HepG2 (cell line): Measurements from ENCODE around the gene BTG2. TPM values are rescaled to one million over a fixed set of nuclear protein-coding genes. Genes with fewer than 3 reads are reported as not detected.

Experiments
- ATF7-NPFF ChIP-seq: sonication (generic); formaldehyde crosslinking; IDR thresholded peaks from 2 replicates; pipeline ENCODE4 v1.8.1; 2023; ENCODE audit warnings: mild to moderate bottlenecking, low read depth, missing genetic modification reagents, moderate library complexity
- BORCS8-MEF2B ChIP-seq: sonication (generic); formaldehyde crosslinking; IDR thresholded peaks from 2 replicates; pipeline ENCODE4 v1.8.0; 2022; ENCODE audit warnings: mild to moderate bottlenecking, missing genetic modification reagents
- IRX3 ChIP-seq: sonication (generic); formaldehyde crosslinking; IDR thresholded peaks from 2 replicates; pipeline ENCODE4 v1.8.1; 2023; ENCODE audit warnings: mild to moderate bottlenecking, low read depth, missing genetic modification reagents, borderline replicate concordance
- KAT8 ChIP-seq: IDR thresholded peaks from 2 replicates; pipeline ENCODE4 v1.6.1; 2016; ENCODE audit warnings: missing genetic modification reagents, missing compliant biosample characterization
- PRMT3 ChIP-seq: sonication (generic); formaldehyde crosslinking; IDR thresholded peaks from 2 replicates; pipeline ENCODE4 v1.8.1; 2022; ENCODE audit warnings: low read depth, mild to moderate bottlenecking, moderate library complexity, missing genetic modification reagents, borderline replicate concordance
- RFXAP ChIP-seq: sonication (generic); formaldehyde crosslinking; IDR thresholded peaks from 2 replicates; pipeline ENCODE4 v1.4.0; 2020; ENCODE audit warnings: missing genetic modification reagents, borderline replicate concordance
- TAF1 ChIP-seq: sonication (generic); formaldehyde crosslinking; IDR thresholded peaks from 2 replicates; pipeline ENCODE4 v1.4.0; 2020; ENCODE audit warnings: missing genetic modification reagents
- TP53 ChIP-seq: sonication (generic); formaldehyde crosslinking; conservative IDR thresholded peaks from 2 replicates; pipeline ENCODE4 v1.4.0; 2020; ENCODE audit warnings: missing genetic modification reagents
- ZFP36L1 ChIP-seq: sonication (generic); formaldehyde crosslinking; IDR thresholded peaks from 2 replicates; pipeline ENCODE4 v1.8.0; 2022; ENCODE audit warnings: mild to moderate bottlenecking, missing genetic modification reagents, moderate library complexity
- ZFX ChIP-seq: sonication (generic); formaldehyde crosslinking; IDR thresholded peaks from 2 replicates; pipeline ENCODE4 v1.4.0; 2020; ENCODE audit warnings: mild to moderate bottlenecking, low read depth, missing genetic modification reagents, moderate library complexity
- ZNF3 ChIP-seq: IDR thresholded peaks from 2 replicates; pipeline ENCODE4 v1.7.0; 2017; ENCODE audit warnings: inconsistent platforms
- ZNF430 ChIP-seq: sonication (generic); formaldehyde crosslinking; IDR thresholded peaks from 2 replicates; pipeline ENCODE4 v1.9.0; 2021; ENCODE audit warnings: mild to moderate bottlenecking, missing genetic modification reagents
- ZNF883 ChIP-seq: sonication (generic); formaldehyde crosslinking; IDR thresholded peaks from 2 replicates; pipeline ENCODE4 v1.5.1; 2020; ENCODE audit warnings: mild to moderate bottlenecking, missing genetic modification reagents; ENCODE audit errors: not compliant biosample characterization
- polyA plus RNA-seq, 8 experiments: library from polyadenylated mRNA; depleted of rRNA in 3 of 8; stranded (reverse) in 7 of 8; unstranded in 1 of 8; fragments of >200 nt; fragmentation: Illumina TruSeq in 4 of 8; extraction: Trizol in 4 of 8; gene quantifications; 2 replicates each; pipeline versions ENCODE4 v1.2.1 to v1.2.3, GENCODE V29; 2011 to 2016; ENCODE audit warnings: low read depth in 4 of 8, missing spikeins in 1 of 8, mixed read lengths in 1 of 8; ENCODE audit not compliant: insufficient read depth in 1 of 8
- total RNA-seq, 5 experiments: library from RNA; depleted of rRNA; stranded (reverse); fragments of >200 nt; fragmentation: Illumina TruSeq; extraction: Trizol; gene quantifications; 2 replicates each; pipeline ENCODE4 v1.2.3, GENCODE V29; 2016; ENCODE audit warnings: low read depth in 1 of 5
- TF ChIP-seq, protein P1 (sequence below): sonication (generic); formaldehyde crosslinking; IDR thresholded peaks from 2 replicates; pipeline ENCODE4 v1.4.0; 2020; ENCODE audit warnings: mild to moderate bottlenecking, missing genetic modification reagents
- TF ChIP-seq, protein P2 (sequence below): sonication (generic); formaldehyde crosslinking; IDR thresholded peaks from 2 replicates; pipeline ENCODE4 v1.4.0; 2020; ENCODE audit warnings: missing genetic modification reagents, borderline replicate concordance
- TF ChIP-seq, protein P3 (sequence below): sonication (generic); formaldehyde crosslinking; IDR thresholded peaks from 2 replicates; pipeline ENCODE4 v1.4.0; 2020; ENCODE audit warnings: missing genetic modification reagents, mild to moderate bottlenecking, borderline replicate concordance
- TF ChIP-seq, protein P4 (sequence below): sonication (generic); formaldehyde crosslinking; IDR thresholded peaks from 2 replicates; pipeline ENCODE4 v1.8.0; 2022; ENCODE audit warnings: missing genetic modification reagents, mild to moderate bottlenecking, moderate library complexity, borderline replicate concordance
- TF ChIP-seq, protein P5 (sequence below): sonication (generic); formaldehyde crosslinking; IDR thresholded peaks from 2 replicates; pipeline ENCODE4 v1.5.1; 2020; ENCODE audit warnings: mild to moderate bottlenecking, missing genetic modification reagents, moderate library complexity
- TF ChIP-seq, protein P6 (sequence below): IDR thresholded peaks from 2 replicates; pipeline ENCODE4 v1.6.1; 2016; ENCODE audit warnings: mild to moderate bottlenecking

BTG2 gene
- total and polyA plus RNA-seq, 2 of the 13 experiments (the other 11 are each of a cell fraction or from before 2014, with no cell fraction given) = 13.6 to 18.3 TPM

DNA sequence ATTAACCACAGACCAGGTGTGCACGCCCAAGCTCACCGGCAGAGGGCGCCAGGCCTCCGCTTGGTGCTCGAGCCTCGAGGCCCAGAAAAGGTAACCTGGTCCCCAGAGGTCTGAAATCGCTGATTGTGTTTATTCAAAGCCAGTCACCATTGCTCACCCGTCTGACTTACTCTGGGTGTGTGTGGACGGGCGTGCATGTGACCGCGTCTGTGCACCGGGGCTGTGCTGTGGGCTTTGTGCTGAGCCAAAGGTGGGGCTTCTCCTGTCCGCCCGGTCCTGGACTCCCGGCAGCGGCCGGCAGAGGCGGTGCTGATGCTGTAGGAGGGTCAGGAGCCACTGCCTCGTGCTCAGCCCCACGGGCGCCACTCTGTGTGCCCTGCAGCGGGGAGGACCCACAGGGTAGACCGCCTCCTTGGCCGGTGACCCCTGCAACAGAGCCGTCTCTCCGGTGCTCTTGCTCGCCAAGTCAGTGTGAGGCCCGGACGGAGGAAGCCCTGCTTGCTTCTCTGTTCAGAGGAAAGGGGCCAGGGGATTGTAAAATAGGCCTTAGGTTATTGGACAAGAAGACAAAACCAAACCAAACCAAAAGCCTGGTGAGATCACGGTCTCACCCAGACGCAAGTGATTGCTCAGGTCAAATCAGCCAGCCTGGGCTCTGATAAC lies 32.0 kb upstream of the BTG2 start (continued):
- TF ChIP-seq, protein P1, sequence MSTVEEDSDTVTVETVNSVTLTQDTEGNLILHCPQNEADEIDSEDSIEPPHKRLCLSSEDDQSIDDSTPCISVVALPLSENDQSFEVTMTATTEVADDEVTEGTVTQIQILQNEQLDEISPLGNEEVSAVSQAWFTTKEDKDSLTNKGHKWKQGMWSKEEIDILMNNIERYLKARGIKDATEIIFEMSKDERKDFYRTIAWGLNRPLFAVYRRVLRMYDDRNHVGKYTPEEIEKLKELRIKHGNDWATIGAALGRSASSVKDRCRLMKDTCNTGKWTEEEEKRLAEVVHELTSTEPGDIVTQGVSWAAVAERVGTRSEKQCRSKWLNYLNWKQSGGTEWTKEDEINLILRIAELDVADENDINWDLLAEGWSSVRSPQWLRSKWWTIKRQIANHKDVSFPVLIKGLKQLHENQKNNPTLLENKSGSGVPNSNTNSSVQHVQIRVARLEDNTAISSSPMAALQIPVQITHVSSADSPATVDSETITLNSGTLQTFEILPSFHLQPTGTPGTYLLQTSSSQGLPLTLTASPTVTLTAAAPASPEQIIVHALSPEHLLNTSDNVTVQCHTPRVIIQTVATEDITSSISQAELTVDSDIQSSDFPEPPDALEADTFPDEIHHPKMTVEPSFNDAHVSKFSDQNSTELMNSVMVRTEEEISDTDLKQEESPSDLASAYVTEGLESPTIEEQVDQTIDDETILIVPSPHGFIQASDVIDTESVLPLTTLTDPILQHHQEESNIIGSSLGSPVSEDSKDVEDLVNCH (CRISPR knock-in tag) = no peak
- peak; percentile 43; the same call in 1 of the 2 replicates for TF ChIP-seq ZFX
- TF ChIP-seq, protein P2, sequence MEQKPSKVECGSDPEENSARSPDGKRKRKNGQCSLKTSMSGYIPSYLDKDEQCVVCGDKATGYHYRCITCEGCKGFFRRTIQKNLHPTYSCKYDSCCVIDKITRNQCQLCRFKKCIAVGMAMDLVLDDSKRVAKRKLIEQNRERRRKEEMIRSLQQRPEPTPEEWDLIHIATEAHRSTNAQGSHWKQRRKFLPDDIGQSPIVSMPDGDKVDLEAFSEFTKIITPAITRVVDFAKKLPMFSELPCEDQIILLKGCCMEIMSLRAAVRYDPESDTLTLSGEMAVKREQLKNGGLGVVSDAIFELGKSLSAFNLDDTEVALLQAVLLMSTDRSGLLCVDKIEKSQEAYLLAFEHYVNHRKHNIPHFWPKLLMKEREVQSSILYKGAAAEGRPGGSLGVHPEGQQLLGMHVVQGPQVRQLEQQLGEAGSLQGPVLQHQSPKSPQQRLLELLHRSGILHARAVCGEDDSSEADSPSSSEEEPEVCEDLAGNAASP = 0 out of 2 replicates have a peak, but pooled peaks have one; percentile 32
- TF ChIP-seq TP53 (CRISPR knock-in tag) = no peak
- TF ChIP-seq BORCS8-MEF2B (CRISPR knock-in tag) = 0 out of 2 replicates have a peak, but pooled peaks have one; percentile 53
- TF ChIP-seq, protein P3, sequence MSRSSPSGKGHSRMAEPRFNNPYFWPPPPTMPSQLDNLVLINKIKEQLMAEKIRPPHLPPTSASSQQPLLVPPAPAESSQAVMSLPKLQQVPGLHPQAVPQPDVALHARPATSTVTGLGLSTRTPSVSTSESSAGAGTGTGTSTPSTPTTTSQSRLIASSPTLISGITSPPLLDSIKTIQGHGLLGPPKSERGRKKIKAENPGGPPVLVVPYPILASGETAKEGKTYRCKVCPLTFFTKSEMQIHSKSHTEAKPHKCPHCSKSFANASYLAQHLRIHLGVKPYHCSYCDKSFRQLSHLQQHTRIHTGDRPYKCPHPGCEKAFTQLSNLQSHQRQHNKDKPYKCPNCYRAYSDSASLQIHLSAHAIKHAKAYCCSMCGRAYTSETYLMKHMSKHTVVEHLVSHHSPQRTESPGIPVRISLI (CRISPR knock-in tag) = no peak
- peak; percentile 61; the same call in 1 of the 2 replicates for TF ChIP-seq RFXAP (CRISPR knock-in tag)
- TF ChIP-seq ZNF883 (CRISPR knock-in tag) = no peak
- TF ChIP-seq ATF7-NPFF (CRISPR knock-in tag) = 0 out of 2 replicates have a peak, but pooled peaks have one; percentile 20
- TF ChIP-seq TAF1 = no peak
- no peak for TF ChIP-seq ZNF3
- TF ChIP-seq, protein P4, sequence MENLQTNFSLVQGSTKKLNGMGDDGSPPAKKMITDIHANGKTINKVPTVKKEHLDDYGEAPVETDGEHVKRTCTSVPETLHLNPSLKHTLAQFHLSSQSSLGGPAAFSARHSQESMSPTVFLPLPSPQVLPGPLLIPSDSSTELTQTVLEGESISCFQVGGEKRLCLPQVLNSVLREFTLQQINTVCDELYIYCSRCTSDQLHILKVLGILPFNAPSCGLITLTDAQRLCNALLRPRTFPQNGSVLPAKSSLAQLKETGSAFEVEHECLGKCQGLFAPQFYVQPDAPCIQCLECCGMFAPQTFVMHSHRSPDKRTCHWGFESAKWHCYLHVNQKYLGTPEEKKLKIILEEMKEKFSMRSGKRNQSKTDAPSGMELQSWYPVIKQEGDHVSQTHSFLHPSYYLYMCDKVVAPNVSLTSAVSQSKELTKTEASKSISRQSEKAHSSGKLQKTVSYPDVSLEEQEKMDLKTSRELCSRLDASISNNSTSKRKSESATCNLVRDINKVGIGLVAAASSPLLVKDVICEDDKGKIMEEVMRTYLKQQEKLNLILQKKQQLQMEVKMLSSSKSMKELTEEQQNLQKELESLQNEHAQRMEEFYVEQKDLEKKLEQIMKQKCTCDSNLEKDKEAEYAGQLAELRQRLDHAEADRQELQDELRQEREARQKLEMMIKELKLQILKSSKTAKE (CRISPR knock-in tag) = no peak
- TF ChIP-seq, protein P5, sequence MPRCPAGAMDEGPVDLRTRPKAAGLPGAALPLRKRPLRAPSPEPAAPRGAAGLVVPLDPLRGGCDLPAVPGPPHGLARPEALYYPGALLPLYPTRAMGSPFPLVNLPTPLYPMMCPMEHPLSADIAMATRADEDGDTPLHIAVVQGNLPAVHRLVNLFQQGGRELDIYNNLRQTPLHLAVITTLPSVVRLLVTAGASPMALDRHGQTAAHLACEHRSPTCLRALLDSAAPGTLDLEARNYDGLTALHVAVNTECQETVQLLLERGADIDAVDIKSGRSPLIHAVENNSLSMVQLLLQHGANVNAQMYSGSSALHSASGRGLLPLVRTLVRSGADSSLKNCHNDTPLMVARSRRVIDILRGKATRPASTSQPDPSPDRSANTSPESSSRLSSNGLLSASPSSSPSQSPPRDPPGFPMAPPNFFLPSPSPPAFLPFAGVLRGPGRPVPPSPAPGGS (CRISPR knock-in tag) = no peak
- TF ChIP-seq, protein P6, sequence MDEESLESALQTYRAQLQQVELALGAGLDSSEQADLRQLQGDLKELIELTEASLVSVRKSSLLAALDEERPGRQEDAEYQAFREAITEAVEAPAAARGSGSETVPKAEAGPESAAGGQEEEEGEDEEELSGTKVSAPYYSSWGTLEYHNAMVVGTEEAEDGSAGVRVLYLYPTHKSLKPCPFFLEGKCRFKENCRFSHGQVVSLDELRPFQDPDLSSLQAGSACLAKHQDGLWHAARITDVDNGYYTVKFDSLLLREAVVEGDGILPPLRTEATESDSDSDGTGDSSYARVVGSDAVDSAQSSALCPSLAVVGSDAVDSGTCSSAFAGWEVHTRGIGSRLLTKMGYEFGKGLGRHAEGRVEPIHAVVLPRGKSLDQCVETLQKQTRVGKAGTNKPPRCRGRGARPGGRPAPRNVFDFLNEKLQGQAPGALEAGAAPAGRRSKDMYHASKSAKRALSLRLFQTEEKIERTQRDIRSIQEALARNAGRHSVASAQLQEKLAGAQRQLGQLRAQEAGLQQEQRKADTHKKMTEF (CRISPR knock-in tag) = peak; percentile 31; the same call in 1 of the 2 replicates
- no peak for TF ChIP-seq IRX3 (CRISPR knock-in tag)
- TF ChIP-seq ZNF430 = no peak; the same call in 1 of the 2 replicates
- no peak for TF ChIP-seq PRMT3
- TF ChIP-seq KAT8 (CRISPR knock-in tag) = no peak
- TF ChIP-seq ZFP36L1 (CRISPR knock-in tag) = peak; percentile 73; the same call in 1 of the 2 replicates
